ENCODE measurements around the gene MOSPD2.

Gene MOSPD2

GRCh38 chrX:14916017-14916674 lies 42.9 kb downstream of the MOSPD2 start:
- DNase-seq, result no peak

- no peak for DNase-seq
These were observed 46.2 kb downstream of the MOSPD2 start for GRCh38 chrX:14919407-14919806.

DNA sequence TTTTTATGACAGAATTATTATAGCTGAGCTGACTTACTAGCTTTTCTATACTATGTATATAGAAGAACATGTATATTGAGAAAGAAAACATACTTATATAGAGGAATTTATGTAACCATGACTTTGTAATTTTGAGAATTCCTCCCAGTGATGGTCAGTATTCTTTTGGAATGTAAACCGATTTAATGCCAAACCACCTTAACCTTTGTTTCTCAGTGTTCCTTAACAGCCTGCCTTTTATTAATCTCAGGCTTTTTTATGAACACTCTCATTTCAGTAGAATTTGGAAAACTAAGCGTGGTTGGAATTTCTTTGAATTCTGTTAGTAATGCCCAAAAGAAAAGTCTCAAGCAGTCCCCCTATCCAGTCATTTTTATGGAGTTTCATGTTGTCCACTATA lies 47.0 kb downstream of the MOSPD2 start:
- no peak for DNase-seq

DNA sequence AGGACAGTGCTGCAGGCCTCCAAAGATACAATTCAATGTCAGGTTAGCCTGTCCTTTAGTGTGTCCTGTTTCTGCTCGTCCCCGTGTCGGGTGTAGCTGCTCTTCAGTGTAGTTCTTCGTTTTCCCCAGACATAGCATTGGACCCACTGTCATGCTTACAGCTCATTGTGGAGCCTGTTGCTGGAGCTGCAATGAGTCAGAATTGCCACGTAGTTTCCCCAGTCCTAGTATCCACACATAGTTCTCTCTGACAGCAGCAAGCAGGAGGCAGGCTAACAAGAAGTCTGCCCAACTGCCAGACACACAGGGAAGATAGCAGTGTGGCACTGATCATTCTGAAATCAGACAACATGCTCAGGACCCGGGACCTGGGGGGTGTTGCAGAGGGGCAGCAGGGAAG lies 49.2 kb downstream of the MOSPD2 start:
- no peak for DNase-seq

DNA sequence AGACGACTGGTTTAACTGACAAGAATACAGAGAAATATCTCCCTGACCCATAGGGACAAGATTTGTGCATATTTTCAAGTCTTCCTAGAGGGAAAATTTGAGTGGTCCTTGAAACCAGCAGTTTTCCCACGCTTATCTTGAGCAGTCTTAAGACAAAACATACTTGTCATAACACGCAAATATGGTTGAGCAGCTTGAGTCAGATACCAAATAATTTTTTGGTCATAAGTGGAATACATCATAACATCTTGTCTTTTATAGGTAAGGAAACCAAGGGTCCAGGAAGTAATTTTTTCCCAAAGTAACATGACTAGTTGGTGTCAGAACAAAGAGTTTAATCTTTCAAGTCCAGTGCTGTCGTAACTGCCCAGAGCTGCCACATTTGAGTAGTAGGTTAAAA lies 50.5 kb downstream of the MOSPD2 start:
- no peak for DNase-seq

DNA sequence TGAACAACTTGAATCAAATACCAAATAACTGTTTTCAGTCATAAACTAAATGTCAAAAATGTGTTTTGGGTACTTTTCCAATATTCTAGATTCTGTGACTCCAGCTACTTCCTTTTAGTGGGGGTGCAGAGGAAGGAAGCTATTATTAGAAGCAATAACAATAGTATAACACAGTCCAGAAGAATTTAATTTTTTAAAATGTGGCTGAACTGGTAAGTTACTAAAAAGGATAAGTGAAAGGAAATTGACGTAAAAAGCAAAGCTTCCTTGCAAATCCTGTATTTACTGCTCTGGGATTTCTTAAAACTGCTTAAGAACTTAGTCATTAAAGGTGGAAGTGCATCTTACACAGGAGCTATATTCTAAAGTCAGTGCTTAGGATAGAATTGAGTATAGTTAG lies 53.2 kb downstream of the MOSPD2 start:
- no peak for DNase-seq

DNA sequence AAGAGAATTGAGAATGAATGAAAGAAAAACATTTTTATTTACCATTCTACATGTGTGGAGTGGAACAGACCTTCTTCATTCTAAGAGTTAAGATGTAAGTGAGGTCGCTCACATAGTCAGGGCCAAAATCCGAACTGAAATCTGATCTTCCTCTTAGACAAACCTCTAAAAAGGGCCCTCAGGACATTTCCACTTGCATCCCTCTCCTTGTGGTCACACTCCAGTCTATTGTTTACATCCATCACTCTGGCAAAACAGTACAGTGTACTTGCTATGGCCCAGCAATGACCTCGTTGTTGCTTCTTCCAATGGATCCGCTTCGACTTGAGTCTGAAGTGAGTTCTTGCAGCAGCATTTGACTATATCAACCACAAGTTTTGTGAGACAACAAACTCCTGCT lies 54.2 kb downstream of the MOSPD2 start:
- DNase-seq, result no peak

GRCh38 chrX:14930663-14931062 lies 57.4 kb downstream of the MOSPD2 start:
- no peak for DNase-seq

DNA sequence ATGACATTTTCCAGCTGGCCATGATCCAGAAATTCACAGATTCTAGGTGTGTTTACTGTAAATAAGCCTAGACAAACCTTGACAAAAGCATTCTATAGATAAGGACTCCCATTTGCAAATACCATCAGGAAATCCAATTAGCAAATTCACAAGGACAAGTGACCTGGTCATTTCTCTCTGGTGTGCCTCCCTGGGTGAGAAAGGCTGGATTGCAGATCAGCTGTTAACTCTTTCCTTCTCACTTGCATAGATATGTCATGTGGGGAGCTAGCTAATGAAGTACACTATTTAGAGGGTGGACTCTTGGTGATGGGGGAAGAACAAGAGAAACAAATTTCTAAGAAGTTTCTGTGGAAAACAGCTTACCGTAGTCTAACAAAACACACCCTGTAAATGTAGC lies 58.9 kb downstream of the MOSPD2 start:
- no peak for DNase-seq

GRCh38 chrX:14934423-14934822 lies 61.2 kb downstream of the MOSPD2 start:
- DNase-seq, result no peak

DNA sequence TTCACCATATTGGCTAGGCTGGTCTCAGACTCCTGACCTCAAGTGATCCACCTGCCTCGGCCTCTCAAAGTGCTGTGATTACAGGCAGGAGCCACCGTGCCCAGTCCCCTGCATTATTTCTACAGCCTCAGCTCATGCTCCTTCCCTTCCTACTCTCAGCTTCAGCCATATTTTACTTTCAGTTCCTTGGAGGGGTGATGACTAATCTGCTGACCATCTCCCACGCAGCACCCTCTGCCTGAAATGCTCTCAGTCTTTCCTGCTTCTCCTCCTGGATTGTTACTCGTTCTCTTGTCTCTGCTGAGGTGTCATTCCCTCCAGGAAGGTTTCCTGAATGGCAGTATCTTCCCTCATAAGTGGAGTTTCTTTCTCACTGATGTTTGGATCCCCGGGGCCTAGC lies 63.3 kb downstream of the MOSPD2 start:
- no peak for DNase-seq

GRCh38 chrX:14939644-14940043 lies 66.4 kb downstream of the MOSPD2 start:
- no peak for DNase-seq

DNA sequence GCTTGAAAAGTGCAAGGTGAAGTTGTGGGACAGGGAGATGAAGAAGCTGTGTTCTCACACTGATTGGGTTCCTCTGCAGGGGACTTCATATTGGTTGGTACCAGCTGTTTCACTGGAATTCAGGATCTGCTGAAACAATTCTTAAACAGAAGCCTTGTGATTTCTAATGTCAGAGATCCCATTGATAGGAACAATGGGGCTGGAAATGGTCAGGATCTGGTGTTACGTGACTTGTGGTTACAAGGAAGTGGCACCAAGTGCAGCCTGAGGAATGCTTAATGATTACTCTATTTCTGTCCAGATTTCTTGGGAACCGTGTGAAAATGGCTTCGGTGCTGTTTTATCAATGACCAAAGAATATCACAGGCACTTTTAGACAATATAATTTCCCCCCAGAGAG lies 68.1 kb downstream of the MOSPD2 start:
- no peak for DNase-seq

GRCh38 chrX:14942341-14942740 lies 69.1 kb downstream of the MOSPD2 start:
- no peak for DNase-seq

DNA sequence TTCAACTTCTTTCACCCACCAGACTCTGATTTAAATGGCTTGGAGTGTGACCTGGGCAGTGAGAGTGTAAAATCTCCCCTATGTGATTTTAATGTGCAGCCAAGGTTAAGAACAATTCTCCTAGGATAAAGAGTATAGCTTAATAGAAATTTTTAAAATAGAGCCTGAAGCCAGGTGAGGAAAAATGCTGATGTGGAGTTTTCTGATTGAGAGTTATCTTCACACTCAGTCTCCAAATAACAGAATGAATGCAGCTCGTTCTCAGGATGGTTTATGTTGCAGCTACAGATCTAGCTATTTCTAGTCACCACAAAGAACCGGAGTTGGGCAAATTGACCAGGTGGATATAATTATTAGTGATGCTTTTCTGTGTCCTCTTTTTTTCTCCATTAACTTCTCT lies 70.7 kb downstream of the MOSPD2 start:
- DNase-seq, result no peak

- no peak for DNase-seq
These were observed 73.5 kb downstream of the MOSPD2 start for GRCh38 chrX:14946606-14947155.

GRCh38 chrX:14948691-14949090 lies 75.5 kb downstream of the MOSPD2 start:
- no peak for DNase-seq

- no peak for DNase-seq
These were observed 83.8 kb downstream of the MOSPD2 start for GRCh38 chrX:14956813-14957582.

DNA sequence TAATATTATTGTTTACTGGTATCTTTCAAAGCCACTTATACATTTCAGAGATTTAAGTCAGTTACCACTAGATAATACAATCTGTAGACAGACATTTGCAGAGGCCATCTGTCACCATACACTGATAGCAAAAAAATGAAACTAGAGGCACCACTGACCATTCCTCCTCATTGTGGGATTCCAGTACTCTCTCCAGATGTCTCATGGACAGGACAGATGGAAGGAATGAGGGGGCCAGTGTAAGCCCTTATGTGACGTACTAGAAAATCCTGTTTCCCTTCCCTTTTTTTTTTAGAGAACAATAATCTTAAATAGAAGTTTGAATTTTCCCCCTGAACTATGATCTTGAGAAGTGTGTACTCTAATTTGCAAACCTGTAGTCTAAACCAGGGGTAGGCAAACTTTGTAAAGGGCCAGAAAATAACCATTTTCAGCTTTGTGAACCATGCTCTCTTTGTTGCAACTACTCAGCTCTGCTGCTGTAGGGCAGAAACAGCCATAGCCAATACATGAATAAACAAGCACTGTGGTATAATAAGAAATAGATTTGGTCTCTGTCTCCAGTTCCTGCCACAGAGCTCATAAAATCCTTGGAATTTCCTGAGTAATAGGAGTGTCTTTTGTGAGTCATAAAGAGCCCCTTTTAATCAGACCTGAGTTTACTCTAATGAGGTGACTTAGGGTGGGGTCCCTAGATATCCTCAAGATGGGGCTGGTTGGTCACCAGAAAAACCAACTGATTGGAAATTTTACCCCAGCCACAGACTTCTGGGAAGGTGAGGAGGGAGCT lies 90.4 kb downstream of the MOSPD2 start:
- no peak for DNase-seq

- no peak for DNase-seq
These were observed 91.3 kb downstream of the MOSPD2 start for GRCh38 chrX:14964500-14964899.

Data from stimulated activated CD8-positive, alpha-beta memory T cell treated with anti-CD3 and anti-CD28 coated beads, Interleukin-4, amount 100 ng/mL, for 48 hours (primary cell).